T-helper 1 cell treated with Interleukin-12 subunit alpha and Interleukin-12 subunit beta and Interleukin-4 antibody, amounts not matched to agents 30 μg/mL and 1 μg/mL, for 36 hours (primary cell): ENCODE data around the gene SPATA17.

Experiments
- H3K27ac Mint-ChIP-seq: one replicate; pipeline ENCODE4 v1.8.0; 2021; ENCODE audit warnings: mild to moderate bottlenecking, mixed read lengths
- H3K27me3 Mint-ChIP-seq: one replicate; pipeline ENCODE4 v1.8.0; 2021; ENCODE audit warnings: low read depth, mixed read lengths
- H3K36me3 Mint-ChIP-seq: one replicate; pipeline ENCODE4 v1.8.0; 2021; ENCODE audit warnings: low read depth, mixed read lengths
- H3K4me1 Mint-ChIP-seq: one replicate; pipeline ENCODE4 v1.8.0; 2021; ENCODE audit warnings: low read depth, mixed read lengths
- H3K4me3 Mint-ChIP-seq: one replicate; pipeline ENCODE4 v1.8.0; 2021; ENCODE audit warnings: mild to moderate bottlenecking, moderate library complexity, mixed read lengths
- H3K9me3 Mint-ChIP-seq: one replicate; pipeline ENCODE4 v1.8.0; 2021; ENCODE audit warnings: mixed read lengths

The SPATA17 gene

GRCh38 chr1:217856342-217857034, 225.3 kb downstream of the SPATA17 start:
- H3K27me3 Mint-ChIP-seq, result no peaks in the 10 kb centered on the region
- no peaks in the 10 kb centered on the region for H3K4me1 Mint-ChIP-seq
- no peaks in the 10 kb centered on the region for H3K9me3 Mint-ChIP-seq

GRCh38 chr1:217857061-217857460, 225.9 kb downstream of the SPATA17 start:
- Mint-ChIP-seq H3K36me3 (no peaks in the 10 kb centered on the region), H3K4me3 (no peak overlapping the region), H3K4me1 (no peaks in the 10 kb centered on the region), H3K27ac (no peak overlapping the region), H3K9me3 (no peaks in the 10 kb centered on the region), H3K27me3 (no peaks in the 10 kb centered on the region)

More at GRCh38 chr1:217856342-217857034, 225.3 kb downstream of the SPATA17 start:
- Mint-ChIP-seq H3K27ac (no peak overlapping the region), H3K4me3 (no peak overlapping the region), H3K36me3 (no peaks in the 10 kb centered on the region)

- Mint-ChIP-seq H3K27me3 (no peaks in the 10 kb centered on the region), H3K27ac (no peak overlapping the region), H3K4me3 (no peak overlapping the region), H3K36me3 (no peaks in the 10 kb centered on the region), H3K9me3 (no peaks in the 10 kb centered on the region), H3K4me1 (no peaks in the 10 kb centered on the region)
Observed at GRCh38 chr1:217861658-217862057, 230.5 kb downstream of the SPATA17 start.

- Mint-ChIP-seq H3K27ac (no peak overlapping the region), H3K4me3 (no peak overlapping the region), H3K9me3 (peaks cover 5% of the 10 kb centered on the region), H3K27me3 (no peaks in the 10 kb centered on the region), H3K4me1 (no peaks in the 10 kb centered on the region), H3K36me3 (no peaks in the 10 kb centered on the region)
Observed at GRCh38 chr1:217867446-217867995, 236.4 kb downstream of the SPATA17 start.

- Mint-ChIP-seq H3K4me1 (no peaks in the 10 kb centered on the region), H3K27me3 (no peaks in the 10 kb centered on the region), H3K27ac (no peak overlapping the region), H3K9me3 (peaks cover 5% of the 10 kb centered on the region), H3K4me3 (no peak overlapping the region), H3K36me3 (no peaks in the 10 kb centered on the region)
Observed at GRCh38 chr1:217871955-217872354, 240.8 kb downstream of the SPATA17 start.

- H3K4me1 Mint-ChIP-seq, result no peaks in the 10 kb centered on the region
- H3K9me3 Mint-ChIP-seq, result peaks cover 5% of the 10 kb centered on the region
- H3K27me3 Mint-ChIP-seq, result no peaks in the 10 kb centered on the region
- no peaks in the 10 kb centered on the region for H3K36me3 Mint-ChIP-seq
- no peak overlapping the region for H3K4me3 Mint-ChIP-seq
- no peak overlapping the region for H3K27ac Mint-ChIP-seq
Observed at GRCh38 chr1:217875229-217875628, 244.1 kb downstream of the SPATA17 start.

GRCh38 chr1:217876401-217876800, 245.3 kb downstream of the SPATA17 start:
- H3K27ac Mint-ChIP-seq, result no peak overlapping the region
- H3K27me3 Mint-ChIP-seq, result no peaks in the 10 kb centered on the region
- H3K4me3 Mint-ChIP-seq, result no peak overlapping the region
- H3K36me3 Mint-ChIP-seq, result no peaks in the 10 kb centered on the region
- H3K4me1 Mint-ChIP-seq, result no peaks in the 10 kb centered on the region
- peaks cover 5% of the 10 kb centered on the region for H3K9me3 Mint-ChIP-seq

GRCh38 chr1:217876896-217877295, 245.8 kb downstream of the SPATA17 start:
- Mint-ChIP-seq H3K27ac (no peak overlapping the region), H3K36me3 (no peaks in the 10 kb centered on the region), H3K4me3 (no peak overlapping the region)

GRCh38 chr1:217881131-217881543, 250.0 kb downstream of the SPATA17 start:
- Mint-ChIP-seq H3K4me3 (no peak overlapping the region), H3K9me3 (peaks cover 3% of the 10 kb centered on the region), H3K4me1 (no peaks in the 10 kb centered on the region), H3K36me3 (no peaks in the 10 kb centered on the region), H3K27me3 (no peaks in the 10 kb centered on the region), H3K27ac (no peak overlapping the region)

More at GRCh38 chr1:217876896-217877295, 245.8 kb downstream of the SPATA17 start:
- H3K4me1 Mint-ChIP-seq, result no peaks in the 10 kb centered on the region
- H3K9me3 Mint-ChIP-seq, result peaks cover 1% of the 10 kb centered on the region
- no peaks in the 10 kb centered on the region for H3K27me3 Mint-ChIP-seq

GRCh38 chr1:217881607-217882332, 250.6 kb downstream of the SPATA17 start:
- Mint-ChIP-seq H3K9me3 (peaks cover 3% of the 10 kb centered on the region), H3K27me3 (no peaks in the 10 kb centered on the region), H3K36me3 (no peaks in the 10 kb centered on the region), H3K4me3 (no peak overlapping the region), H3K27ac (no peak overlapping the region), H3K4me1 (no peaks in the 10 kb centered on the region)

- no peaks in the 10 kb centered on the region for H3K36me3 Mint-ChIP-seq
- no peak overlapping the region for H3K27ac Mint-ChIP-seq
- no peaks in the 10 kb centered on the region for H3K4me1 Mint-ChIP-seq
- peaks cover 3% of the 10 kb centered on the region for H3K9me3 Mint-ChIP-seq
- no peaks in the 10 kb centered on the region for H3K27me3 Mint-ChIP-seq
- no peak overlapping the region for H3K4me3 Mint-ChIP-seq
Observed at GRCh38 chr1:217885181-217885580, 254.0 kb downstream of the SPATA17 start.

GRCh38 chr1:217888328-217888727, 257.2 kb downstream of the SPATA17 start:
- H3K9me3 Mint-ChIP-seq, result no peaks in the 10 kb centered on the region
- H3K4me3 Mint-ChIP-seq, result no peak overlapping the region
- no peaks in the 10 kb centered on the region for H3K36me3 Mint-ChIP-seq
- H3K4me1 Mint-ChIP-seq, result no peaks in the 10 kb centered on the region
- no peaks in the 10 kb centered on the region for H3K27me3 Mint-ChIP-seq
- no peak overlapping the region for H3K27ac Mint-ChIP-seq

GRCh38 chr1:217889401-217889800, 258.3 kb downstream of the SPATA17 start:
- Mint-ChIP-seq H3K36me3 (no peaks in the 10 kb centered on the region), H3K4me3 (no peak overlapping the region), H3K27me3 (no peaks in the 10 kb centered on the region), H3K4me1 (no peaks in the 10 kb centered on the region), H3K27ac (no peak overlapping the region), H3K9me3 (no peaks in the 10 kb centered on the region)

- no peaks in the 10 kb centered on the region for H3K9me3 Mint-ChIP-seq
- H3K4me1 Mint-ChIP-seq, result no peaks in the 10 kb centered on the region
- H3K27me3 Mint-ChIP-seq, result no peaks in the 10 kb centered on the region
- H3K36me3 Mint-ChIP-seq, result no peaks in the 10 kb centered on the region
- no peak overlapping the region for H3K4me3 Mint-ChIP-seq
- no peak overlapping the region for H3K27ac Mint-ChIP-seq
Observed at GRCh38 chr1:217891966-217892365, 260.8 kb downstream of the SPATA17 start.

GRCh38 chr1:217892750-217893149, 261.6 kb downstream of the SPATA17 start:
- Mint-ChIP-seq H3K4me3 (no peak overlapping the region), H3K4me1 (no peaks in the 10 kb centered on the region), H3K27ac (no peak overlapping the region), H3K9me3 (no peaks in the 10 kb centered on the region), H3K27me3 (no peaks in the 10 kb centered on the region), H3K36me3 (no peaks in the 10 kb centered on the region)
